PC-3 (cell line): Measurements from ENCODE around the gene GSN. TPM values are rescaled to one million over a fixed set of nuclear protein-coding genes. Genes with fewer than 3 reads are reported as not detected.

Experiments
- ATAC-seq: fragments of 200-7000 bp; cut with Tn5 transposase; 2 replicates; pipeline ENCODE4 v1.9.1; 2020; ENCODE audit warnings: mild to moderate bottlenecking, moderate library complexity
- BruUV-seq: library from RNA; stranded (reverse); fragments of 400-500 nt; replicated peaks from 2 replicates; lab custom pipeline; 2021; lab: Mats Ljungman, UMichigan
- CTCF ChIA-PET: fragments of 300-600 bp; sonication (Branson Sonifier 250); formaldehyde crosslinking; loops from one replicate; lab custom pipeline; 2022; ENCODE audit warnings: antibody characterized with exemption; lab: Charles Lee
- POLR2A ChIA-PET: fragments of 300-600 bp; sonication (Branson Sonifier 250); formaldehyde crosslinking; loops from one replicate; lab custom pipeline; 2022; ENCODE audit warnings: antibody characterized with exemption; ENCODE audit not compliant: unreplicated experiment; lab: Charles Lee
- DNase-seq: peaks from one replicate; pipeline ENCODE4 v3.0.0-alpha.2; 2015
- H2AFZ ChIP-seq: fragments of 300-600 bp; sonication (generic); 2 replicates; pipeline ENCODE4 v1.6.0; 2016; ENCODE audit warnings: antibody characterized with exemption, low read length
- H3F3A ChIP-seq: fragments of 300-600 bp; sonication (generic); one replicate; pipeline ENCODE4 v1.6.0; 2017; ENCODE audit warnings: antibody characterized with exemption, low read length, control low read depth, mild to moderate bottlenecking; ENCODE audit not compliant: unreplicated experiment
- H3K27ac ChIP-seq: fragments of 300-600 bp; sonication (generic); 2 replicates; pipeline ENCODE4 v1.5.1; 2016; ENCODE audit warnings: mild to moderate bottlenecking, low read length
- H3K27me3 ChIP-seq: fragments of 300-600 bp; sonication (generic); 2 replicates; pipeline ENCODE4 v1.6.1; 2016; ENCODE audit warnings: low read length, mixed read lengths
- H3K36me3 ChIP-seq: fragments of 300-600 bp; sonication (generic); 2 replicates; pipeline ENCODE4 v1.6.1; 2016; ENCODE audit warnings: low read depth, mixed run types, low read length, mixed read lengths
- H3K4me1 ChIP-seq: fragments of 300-600 bp; sonication (generic); 2 replicates; pipeline ENCODE4 v1.5.1; 2016; ENCODE audit warnings: low read length; ENCODE audit not compliant: insufficient read depth
- H3K4me2 ChIP-seq: fragments of 300-600 bp; sonication (generic); 2 replicates; pipeline ENCODE4 v1.6.0; 2016; ENCODE audit warnings: low read length
- H3K4me3 ChIP-seq: fragments of 300-600 bp; sonication (generic); 2 replicates; pipeline ENCODE4 v1.5.1; 2016; ENCODE audit warnings: mild to moderate bottlenecking, low read length, mixed read lengths
- H3K79me2 ChIP-seq: fragments of 300-600 bp; sonication (generic); 2 replicates; pipeline ENCODE4 v1.6.1; 2017; ENCODE audit warnings: low read length, mixed read lengths
- H3K9ac ChIP-seq: fragments of 300-600 bp; sonication (generic); 2 replicates; pipeline ENCODE4 v1.6.0; 2016; ENCODE audit warnings: mild to moderate bottlenecking, low read length
- H3K9me2 ChIP-seq: fragments of 300-600 bp; sonication (generic); replicated peaks from 2 replicates; pipeline ENCODE4 v1.6.1; 2016; ENCODE audit warnings: mixed run types, low read length, mixed read lengths
- H3K9me3 ChIP-seq: fragments of 300-600 bp; sonication (generic); 2 replicates; pipeline ENCODE4 v1.6.1; 2016; ENCODE audit warnings: low read length, mixed read lengths
- H4K20me1 ChIP-seq: fragments of 300-600 bp; sonication (generic); 2 replicates; pipeline ENCODE4 v1.6.1; 2016; ENCODE audit warnings: low read length, mixed read lengths
- CTCF ChIP-seq: fragments of 300-600 bp; sonication (generic); conservative IDR thresholded peaks from 2 replicates; pipeline ENCODE4 v1.5.1; 2017; ENCODE audit warnings: antibody characterized with exemption, low read depth, mild to moderate bottlenecking, low read length
- EZH2 ChIP-seq: fragments of 300-600 bp; sonication (generic); IDR thresholded peaks from one replicate; pipeline ENCODE4 v1.6.1; 2017; ENCODE audit warnings: antibody characterized with exemption, mild to moderate bottlenecking, low read length; ENCODE audit not compliant: unreplicated experiment
- EZH2phosphoT487 ChIP-seq: fragments of 300-600 bp; sonication (generic); IDR thresholded peaks from 2 replicates; pipeline ENCODE4 v1.6.1; 2018; ENCODE audit warnings: mild to moderate bottlenecking, antibody characterized with exemption, low read length, borderline replicate concordance
- intact Hi-C: fragments of 100-400 bp; cut with micrococcal nuclease; formaldehyde crosslinking; loops from 2 replicates; pipeline ENCODE4 v1.9.0; 2023
- total RNA-seq: library from RNA; depleted of rRNA; stranded (reverse); fragments of >200 nt; gene quantifications from 2 replicates; pipeline ENCODE4 v1.2.3, GENCODE V29; 2014

GSN gene
- total RNA-seq, 1 experiment from 2014 or later = 36.5 TPM

GRCh38 chr9:121368138-121368522 is 100.2 kb downstream of the GSN start:
- Histone ChIP-seq H3K9me2 (no peaks in the 10 kb centered on the region), H3K27ac (no peak overlapping the region), H3K4me3 (no peak overlapping the region), H3F3A (no peaks in the 10 kb centered on the region), H3K27me3 (no peaks in the 10 kb centered on the region), H3K4me1 (peaks cover 20% of the 10 kb centered on the region), H3K9me3 (no peaks in the 10 kb centered on the region), H2AFZ (no peak overlapping the region), H4K20me1 (no peaks in the 10 kb centered on the region), H3K9ac (no peak overlapping the region), H3K79me2 (no peaks in the 10 kb centered on the region), H3K4me2 (no peak overlapping the region), H3K36me3 (no peaks in the 10 kb centered on the region)
- TF ChIP-seq EZH2phosphoT487 (no peak), CTCF (no peak), EZH2 (no peak)
- ChIA-PET POLR2A (no interaction called here), CTCF (no interaction called here)
- intact Hi-C loops = no loop called here
- DNase-seq (no peak), ATAC-seq (no peak)
- no TSS peak for BruUV-seq

GRCh38 chr9:121368745-121369144 is 100.8 kb downstream of the GSN start:
- Histone ChIP-seq H3K27me3 (no peaks in the 10 kb centered on the region), H2AFZ (no peak overlapping the region), H3K27ac (no peak overlapping the region), H3K79me2 (no peaks in the 10 kb centered on the region), H4K20me1 (no peaks in the 10 kb centered on the region), H3K9me3 (no peaks in the 10 kb centered on the region), H3K36me3 (no peaks in the 10 kb centered on the region), H3K4me2 (no peak overlapping the region), H3F3A (no peaks in the 10 kb centered on the region), H3K9me2 (no peaks in the 10 kb centered on the region), H3K4me1 (peaks cover 24% of the 10 kb centered on the region), H3K9ac (no peak overlapping the region), H3K4me3 (no peak overlapping the region)
- BruUV-seq = no TSS peak
- no peak for ATAC-seq
- TF ChIP-seq EZH2 (no peak), CTCF (no peak), EZH2phosphoT487 (no peak)
- intact Hi-C loops = no loop called here
- ChIA-PET CTCF (no interaction called here), POLR2A (no interaction called here)
- DNase-seq = no peak

- TF ChIP-seq CTCF (no peak), EZH2phosphoT487 (no peak), EZH2 (no peak)
- Histone ChIP-seq H3K4me1 (peaks cover 27% of the 10 kb centered on the region), H3K4me2 (peak within 1 kb of the TSS; percentile 89), H3K27me3 (no peaks in the 10 kb centered on the region), H3K9me3 (no peaks in the 10 kb centered on the region), H3K9ac (peak within 1 kb of the TSS; percentile 56), H3K9me2 (no peaks in the 10 kb centered on the region), H3K4me3 (peak within 1 kb of the TSS; percentile 71), H3K36me3 (no peaks in the 10 kb centered on the region), H3K79me2 (no peaks in the 10 kb centered on the region), H3K27ac (no peak within 1 kb of the TSS), H4K20me1 (no peaks in the 10 kb centered on the region), H3F3A (no peaks in the 10 kb centered on the region), H2AFZ (peak within 1 kb of the TSS; percentile 89)
- ATAC-seq (peak; percentile 46), DNase-seq (peak; percentile 22)
- ChIA-PET CTCF (no interaction called here), POLR2A (no interaction called here)
- BruUV-seq = TSS peak; percentile 56
- intact Hi-C loops = no loop called here
Measured at GRCh38 chr9:121369595-121370265, 101.8 kb downstream of the GSN start, which contains the start of gene STOM. Gene STOM (minus strand): TSS chr9:121370250. CDS start chr9:121370187, 63 bp downstream.
